T-cell (primary cell): Measurements from ENCODE around the gene TAF3. TPM values are rescaled to one million over a fixed set of nuclear protein-coding genes. Genes with fewer than 3 reads are reported as not detected.

Experiments
- ATAC-seq, 4 experiments: fragments of 200-7000 bp in 3 of 4; fragments of 150-1000 bp in 1 of 4; cut with Tn5 transposase; replicated peaks in 1 of 4; 1 replicate in 3 of 4; 2 replicates in 1 of 4; pipeline ENCODE4 v1.10.0; 2021; ENCODE audit warnings: moderate library complexity in 3 of 4, mild to moderate bottlenecking in 2 of 4, moderate number of reproducible peaks in 1 of 4
- CTCF ChIA-PET, 2 donors: fragments of 300-600 bp; sonication (Branson Sonifier 250); formaldehyde crosslinking; loops; one replicate each; lab custom pipeline; 2022; ENCODE audit warnings: antibody characterized with exemption in 2 of 2; lab: Charles Lee
- POLR2A ChIA-PET, 2 donors: fragments of 300-600 bp; sonication (Branson Sonifier 250); formaldehyde crosslinking; loops; one replicate each; lab custom pipeline; 2022; ENCODE audit warnings: antibody characterized with exemption in 2 of 2; lab: Charles Lee
- DNase-seq, 35 experiments: peaks; one replicate each; pipeline versions ENCODE4 v3.0.0 to v3.0.0-alpha.2; 2013 to 2023
- H3K27ac ChIP-seq: one replicate; pipeline ENCODE4 v1.5.1; 2013; ENCODE audit warnings: low read length
- H3K27me3 ChIP-seq, 2 experiments: replicated peaks in 1 of 2; 1 replicate in 1 of 2; 2 replicates in 1 of 2; pipeline versions ENCODE4 v1.6.1 to v1.7.0; 2013; ENCODE audit warnings: low read length in 1 of 2, mixed read lengths in 1 of 2; ENCODE audit not compliant: control insufficient read depth in 2 of 2, insufficient read depth in 2 of 2; ENCODE audit errors: extremely low read depth in 1 of 2
- H3K36me3 ChIP-seq, 2 donors: 1 replicate in 1 of 2; 2 replicates in 1 of 2; pipeline versions ENCODE4 v1.6.1 to v1.7.0; 2013; ENCODE audit warnings: low read length in 1 of 2; ENCODE audit not compliant: control insufficient read depth in 2 of 2, insufficient read depth in 1 of 2; ENCODE audit errors: extremely low read depth in 1 of 2
- H3K4me1 ChIP-seq, 2 experiments: 1 replicate in 1 of 2; 2 replicates in 1 of 2; pipeline versions ENCODE4 v1.6.1 to v1.7.0; 2013; ENCODE audit warnings: low read length in 2 of 2, mixed read lengths in 1 of 2; ENCODE audit not compliant: insufficient read depth in 2 of 2, control insufficient read depth in 1 of 2; ENCODE audit errors: extremely low read depth in 1 of 2
- H3K4me3 ChIP-seq, 2 donors: 1 replicate in 1 of 2; 2 replicates in 1 of 2; pipeline versions ENCODE4 v1.5.1 to v1.7.0; 2013; ENCODE audit warnings: mild to moderate bottlenecking in 2 of 2, low read length in 1 of 2, moderate library complexity in 1 of 2; ENCODE audit not compliant: control insufficient read depth in 1 of 2; ENCODE audit errors: extremely low read depth in 1 of 2
- H3K9me3 ChIP-seq: 2 replicates; pipeline ENCODE4 v1.7.0; 2013
- H3K27ac Mint-ChIP-seq, 2 donors: one replicate each; pipeline ENCODE4 v1.8.0; 2020 to 2021; ENCODE audit warnings: mild to moderate bottlenecking in 2 of 2, mixed read lengths in 2 of 2
- H3K27me3 Mint-ChIP-seq, 2 donors: one replicate each; pipeline ENCODE4 v1.8.0; 2021 to 2022; ENCODE audit warnings: mixed read lengths in 2 of 2
- H3K36me3 Mint-ChIP-seq: one replicate; pipeline ENCODE4 v1.8.0; 2021; ENCODE audit warnings: mixed read lengths
- H3K4me1 Mint-ChIP-seq, 3 donors: one replicate each; pipeline ENCODE4 v1.8.0; 2020 to 2022; ENCODE audit warnings: mixed read lengths in 3 of 3, mild to moderate bottlenecking in 1 of 3
- H3K4me3 Mint-ChIP-seq, 3 donors: one replicate each; pipeline ENCODE4 v1.8.0; 2020 to 2022; ENCODE audit warnings: mild to moderate bottlenecking in 3 of 3, mixed read lengths in 3 of 3, moderate library complexity in 3 of 3
- H3K9me3 Mint-ChIP-seq, 3 donors: one replicate each; pipeline ENCODE4 v1.8.0; 2020 to 2022; ENCODE audit warnings: mixed read lengths in 3 of 3
- WGBS: methylation state at CpG from one replicate; pipeline ENCODE4 v1.1.5; 2013; ENCODE audit warnings: missing lambda C conversion rate; ENCODE audit not compliant: insufficient coverage; 5-methylcytosine and 5-hydroxymethylcytosine counted together
- total RNA-seq, 35 experiments: library from RNA in 6 of 35; stranded (reverse) in 6 of 35; fragments of 120-200 nt in 1 of 35; gene quantifications; one replicate each; pipeline versions ENCODE4 v1.2.1 to v1.2.4 and lab custom pipeline; 2013 to 2026

The TAF3 gene
- total RNA-seq, 5 donors from 2014 or later (not counting 1 experiment from before 2014, with no cell fraction given) = 18.2 to 21.8 (median 20.0) TPM

- ChIA-PET CTCF (interaction anchor here (0.6 to 0.9 kb wide), 3 partner anchors 9 to 64 kb away, joined by 3 to 5 read pairs (median 3); no protein-coding TSS in a partner anchor), POLR2A (interaction anchor here in 1 of 2 donors (0.6 kb wide), 1 partner anchor 14 kb away, joined by 8 read pairs; no protein-coding TSS in a partner anchor)
- peaks cover 88 to 94% of the 10 kb centered on the region in 2 donors for H3K27me3 Mint-ChIP-seq
- H3K9me3 ChIP-seq = no peaks in the 10 kb centered on the region
- 33% methylated on average over 5 of the region's 17 CpGs for WGBS
- H3K9me3 Mint-ChIP-seq = peaks cover 0 to 9% (median 2%) of the 10 kb centered on the region in 3 donors
- ATAC-seq (no peak), DNase-seq (peak in 1 of 35 experiments; percentile 36)
- H3K36me3 ChIP-seq = no peaks in the 10 kb centered on the region
- H3K27me3 ChIP-seq = peaks cover 28 to 82% of the 10 kb centered on the region in 2 experiments
- H3K27ac Mint-ChIP-seq = peak overlapping the region; percentile 59 to 77
- no peak overlapping the region for H3K27ac ChIP-seq
- H3K4me1 Mint-ChIP-seq = peaks cover 63 to 77% (median 67%) of the 10 kb centered on the region in 3 donors
- H3K4me3 Mint-ChIP-seq = peak overlapping the region in 1 of 3 donors; percentile 68
- no peak overlapping the region for H3K4me3 ChIP-seq
- H3K36me3 Mint-ChIP-seq = no peaks in the 10 kb centered on the region
- H3K4me1 ChIP-seq = peaks cover 18 to 63% of the 10 kb centered on the region in 2 experiments
Measured at GRCh38 chr10:8041992-8042720, 223.9 kb downstream of the TAF3 start.

- no peak overlapping the region for H3K27ac ChIP-seq
- no peak overlapping the region for H3K4me3 ChIP-seq
- peaks cover 29 to 83% of the 10 kb centered on the region in 2 experiments for H3K27me3 ChIP-seq
- DNase-seq (peak in 2 of 35 experiments; percentile 3 to 23), ATAC-seq (no peak)
- no peaks in the 10 kb centered on the region for H3K9me3 ChIP-seq
- H3K27me3 Mint-ChIP-seq = peaks cover 81 to 96% of the 10 kb centered on the region in 2 donors
- H3K4me1 ChIP-seq = peaks cover 18 to 63% of the 10 kb centered on the region in 2 experiments
- peaks cover 0 to 9% (median 2%) of the 10 kb centered on the region in 3 donors for H3K9me3 Mint-ChIP-seq
- H3K4me1 Mint-ChIP-seq = peaks cover 64 to 75% (median 68%) of the 10 kb centered on the region in 3 donors
- H3K36me3 Mint-ChIP-seq = no peaks in the 10 kb centered on the region
- H3K36me3 ChIP-seq = no peaks in the 10 kb centered on the region
- peak overlapping the region; percentile 59 to 77 for H3K27ac Mint-ChIP-seq
- WGBS = 11% methylated on average over 29 of the region's 35 CpGs
- ChIA-PET POLR2A (no interaction called here), CTCF (interaction anchor here (0.6 to 0.9 kb wide), 3 partner anchors 10 to 18 kb away, joined by 3 to 5 read pairs (median 4); no protein-coding TSS in a partner anchor)
- H3K4me3 Mint-ChIP-seq = peak overlapping the region in 1 of 3 donors; percentile 68
Measured at GRCh38 chr10:8042721-8043568, 224.6 kb downstream of the TAF3 start.

DNA sequence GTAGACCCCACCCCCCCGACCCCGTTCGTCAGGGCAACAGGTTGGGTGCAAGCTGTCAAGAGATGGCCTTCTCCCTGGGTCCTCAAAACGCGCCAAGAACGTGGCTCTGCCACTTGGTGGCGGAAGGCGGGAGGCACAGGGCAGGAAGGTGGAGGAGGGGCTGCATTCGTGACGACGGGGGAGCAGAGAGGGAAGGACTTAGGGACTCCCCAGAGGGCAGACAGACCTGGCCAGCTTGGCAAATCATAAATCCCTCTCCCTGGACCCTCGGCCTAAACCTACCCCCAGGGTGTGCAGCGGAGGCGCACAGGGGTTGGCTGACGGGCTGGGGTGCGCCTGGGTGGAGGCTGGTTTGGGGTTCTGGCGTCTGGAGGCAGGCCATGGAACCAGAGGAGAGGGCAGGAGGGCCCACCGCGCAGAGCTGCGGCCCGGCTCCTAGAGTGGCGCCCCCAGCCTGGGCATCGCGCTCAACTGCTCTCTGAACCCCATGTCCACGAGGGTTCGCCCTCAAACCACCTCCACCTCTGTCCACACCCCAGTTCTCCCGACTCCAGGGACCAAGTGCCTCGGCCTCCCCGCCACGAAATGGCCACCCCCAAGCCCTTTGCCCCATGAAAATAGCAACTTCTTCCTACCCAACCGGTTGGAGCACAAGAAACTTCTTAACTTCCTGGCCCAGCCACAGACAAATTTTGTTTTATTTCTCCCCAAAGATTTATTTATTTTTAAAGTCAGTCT lies 225.4 kb downstream of the TAF3 start:
- Mint-ChIP-seq H3K4me1 (peaks cover 61 to 73% (median 70%) of the 10 kb centered on the region in 3 donors), H3K4me3 (peak overlapping the region in 2 of 3 donors; percentile 31 to 68), H3K27ac (peak overlapping the region in 1 of 2 donors; percentile 42), H3K27me3 (peaks cover 76 to 96% of the 10 kb centered on the region in 2 donors), H3K36me3 (no peaks in the 10 kb centered on the region), H3K9me3 (peaks cover 0 to 3% (median 2%) of the 10 kb centered on the region in 3 donors)
- DNase-seq (peak in 8 of 35 experiments; percentile 29 to 73 (median 42)), ATAC-seq (peak in 3 of 4 experiments; percentile 37 to 53 (median 52))
- POLR2A ChIA-PET = no interaction called here
- peak overlapping the region in 1 of 2 donors; percentile 55 for H3K4me3 ChIP-seq
- CTCF ChIA-PET = interaction anchor here in 1 of 2 donors (0.5 to 0.6 kb wide), 2 partner anchors 17 to 424 kb away, joined by 3 to 4 read pairs; no protein-coding TSS in a partner anchor
- peaks cover 29 to 85% of the 10 kb centered on the region in 2 experiments for H3K27me3 ChIP-seq
- H3K4me1 ChIP-seq = peaks cover 18 to 69% of the 10 kb centered on the region in 2 experiments
- no peaks in the 10 kb centered on the region for H3K9me3 ChIP-seq
- WGBS = 11% methylated on average over 21 of the region's 31 CpGs
- no peaks in the 10 kb centered on the region for H3K36me3 ChIP-seq
- H3K27ac ChIP-seq = no peak overlapping the region

- H3K4me3 Mint-ChIP-seq = peak overlapping the region in 2 of 3 donors; percentile 39 to 68
Measured at GRCh38 chr10:8044331-8044907, 226.1 kb downstream of the TAF3 start.

DNA sequence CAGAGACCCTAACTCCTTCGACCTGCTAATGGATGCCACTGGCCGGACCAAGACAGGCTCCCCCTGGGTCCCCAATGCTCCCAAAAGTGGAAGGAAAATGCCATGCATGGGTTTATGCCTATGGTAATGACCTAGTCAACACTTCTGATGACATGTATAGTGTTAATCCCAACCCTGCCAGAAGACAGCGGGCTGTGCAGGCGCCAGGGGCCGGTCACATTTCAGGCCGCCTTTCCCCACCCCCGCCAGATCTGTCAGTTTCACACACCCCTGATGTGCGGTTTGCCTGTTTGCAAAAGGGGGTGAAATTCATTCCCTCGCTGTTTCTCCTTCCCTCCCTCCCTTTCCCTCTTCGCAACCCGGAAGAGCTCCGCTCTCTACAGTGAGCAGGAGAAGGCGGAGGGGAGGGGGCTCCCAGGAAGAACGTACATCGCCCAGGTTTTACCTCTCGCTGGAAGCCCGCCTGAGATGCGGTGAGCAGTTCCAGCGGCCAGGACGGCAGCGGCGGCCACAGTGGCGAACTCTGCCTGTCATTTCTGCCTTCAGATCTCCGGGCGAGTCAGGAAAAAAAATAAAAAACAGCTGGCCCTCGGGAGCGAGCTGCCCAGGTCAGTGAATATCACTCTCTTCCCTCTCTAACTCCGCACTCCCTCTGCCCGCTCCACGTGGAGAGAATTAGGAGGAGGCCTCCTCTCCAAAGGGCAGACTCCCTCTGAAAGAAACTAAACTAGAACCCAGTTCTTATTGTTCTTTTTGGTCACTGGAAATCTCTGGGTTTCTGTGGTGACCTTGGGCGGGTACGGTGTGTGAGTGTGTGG lies 226.8 kb downstream of the TAF3 start:
- peak overlapping the region; percentile 3 to 64 for H3K4me3 ChIP-seq
- Mint-ChIP-seq H3K4me1 (peaks cover 66 to 78% (median 72%) of the 10 kb centered on the region in 3 donors), H3K27ac (no peak overlapping the region), H3K36me3 (no peaks in the 10 kb centered on the region), H3K9me3 (no peaks in the 10 kb centered on the region), H3K4me3 (peak overlapping the region; percentile 41 to 68 (median 57)), H3K27me3 (peaks cover 66 to 87% of the 10 kb centered on the region in 2 donors)
- ATAC-seq = peak in 3 of 4 experiments; percentile 4 to 22 (median 12)
- H3K4me1 ChIP-seq = peaks cover 22 to 83% of the 10 kb centered on the region in 2 experiments
- CTCF ChIA-PET = interaction anchor here in 1 of 2 donors (0.8 kb wide), 1 partner anchor 14 kb away, joined by 3 read pairs; no protein-coding TSS in a partner anchor
- H3K27ac ChIP-seq = no peak overlapping the region
- H3K9me3 ChIP-seq = no peaks in the 10 kb centered on the region
- peaks cover 19 to 86% of the 10 kb centered on the region in 2 experiments for H3K27me3 ChIP-seq
- peak in 3 of 35 experiments; percentile 17 to 46 (median 21) for DNase-seq
- 10% methylated on average over 13 of the region's 32 CpGs for WGBS
- POLR2A ChIA-PET = no interaction called here
- no peaks in the 10 kb centered on the region for H3K36me3 ChIP-seq

More at GRCh38 chr10:8044331-8044907, 226.1 kb downstream of the TAF3 start:
- ChIA-PET POLR2A (no interaction called here), CTCF (interaction anchor here in 1 of 2 donors (0.5 kb wide), 1 partner anchor 424 kb away, joined by 3 read pairs; no protein-coding TSS in a partner anchor)
- Histone ChIP-seq H3K9me3 (no peaks in the 10 kb centered on the region), H3K27ac (no peak overlapping the region), H3K36me3 (no peaks in the 10 kb centered on the region), H3K27me3 (peaks cover 23 to 86% of the 10 kb centered on the region in 2 experiments), H3K4me1 (peaks cover 22 to 76% of the 10 kb centered on the region in 2 experiments), H3K4me3 (peak overlapping the region in 1 of 2 donors; percentile 64)
- ATAC-seq (no peak), DNase-seq (peak in 1 of 35 experiments; percentile 27)
- peaks cover 0 to 1% (median under 1%) of the 10 kb centered on the region in 3 donors for H3K9me3 Mint-ChIP-seq
- H3K27ac Mint-ChIP-seq = peak overlapping the region in 1 of 2 donors; percentile 42
- peaks cover 65 to 76% (median 74%) of the 10 kb centered on the region in 3 donors for H3K4me1 Mint-ChIP-seq
- WGBS = 0% methylated on average over 1 of the region's 12 CpGs
- H3K27me3 Mint-ChIP-seq = peaks cover 73 to 94% of the 10 kb centered on the region in 2 donors
- H3K36me3 Mint-ChIP-seq = no peaks in the 10 kb centered on the region
